GM23338 (cell line): Measurements from ENCODE around the gene GALE. TPM values are rescaled to one million over a fixed set of nuclear protein-coding genes. Genes with fewer than 3 reads are reported as not detected.
A peak's percentile ranks its signal among the peaks of the same experiment; 100 is the strongest.

Experiments used
- ATAC-seq: fragments of 200-7000 bp; cut with Tn5 transposase; 3 replicates; pipeline ENCODE4 v1.9.1; 2020
- DNase-seq: peaks from one replicate; pipeline ENCODE4 v3.0.0-alpha.2; 2015; ENCODE audit warnings: low spot score
- H2AFZ ChIP-seq: fragments of 200-600 bp; sonication (generic); 2 replicates; pipeline ENCODE4 v1.8.0; 2016; ENCODE audit warnings: antibody characterized with exemption, mild to moderate bottlenecking, moderate library complexity
- H3F3A ChIP-seq: fragments of 200-600 bp; sonication (generic); replicated peaks from 2 replicates; pipeline ENCODE4 v1.8.0; 2017; ENCODE audit warnings: antibody characterized with exemption, mixed run types, low read depth
- H3K27ac ChIP-seq: fragments of 200-600 bp; sonication (generic); 2 replicates; pipeline ENCODE4 v1.6.1; 2016; ENCODE audit warnings: low read depth
- H3K27me3 ChIP-seq: fragments of 200-600 bp; sonication (generic); 2 replicates; pipeline ENCODE4 v1.8.0; 2016; ENCODE audit warnings: mild to moderate bottlenecking, mixed run types, moderate library complexity; ENCODE audit not compliant: insufficient read depth
- H3K36me3 ChIP-seq: fragments of 200-600 bp; sonication (generic); 2 replicates; pipeline ENCODE4 v1.8.0; 2016; ENCODE audit warnings: mild to moderate bottlenecking; ENCODE audit not compliant: insufficient read depth
- H3K4me1 ChIP-seq: fragments of 200-600 bp; sonication (generic); 2 replicates; pipeline ENCODE4 v1.8.0; 2016; ENCODE audit warnings: mild to moderate bottlenecking, moderate library complexity; ENCODE audit not compliant: insufficient read depth
- H3K4me2 ChIP-seq: fragments of 200-600 bp; sonication (generic); 2 replicates; pipeline ENCODE4 v1.7.1; 2017; ENCODE audit warnings: mixed run types
- H3K4me3 ChIP-seq: fragments of 200-600 bp; sonication (generic); 2 replicates; pipeline ENCODE4 v1.6.1; 2016; ENCODE audit warnings: mixed run types
- H3K79me2 ChIP-seq: fragments of 200-600 bp; sonication (generic); replicated peaks from 2 replicates; pipeline ENCODE4 v1.8.0; 2017; ENCODE audit warnings: mild to moderate bottlenecking; ENCODE audit not compliant: insufficient read depth
- H3K9me2 ChIP-seq: fragments of 200-600 bp; sonication (generic); 2 replicates; pipeline ENCODE4 v1.8.0; 2017; ENCODE audit not compliant: insufficient read depth
- H4K20me1 ChIP-seq: fragments of 200-600 bp; sonication (generic); replicated peaks from 2 replicates; pipeline ENCODE4 v1.8.0; 2017; ENCODE audit warnings: mild to moderate bottlenecking; ENCODE audit not compliant: insufficient read depth
- H3K27ac Mint-ChIP-seq: 2 replicates; pipeline ENCODE4 v1.8.0; 2020; ENCODE audit warnings: inconsistent platforms, mild to moderate bottlenecking, moderate library complexity, mixed read lengths
- H3K27me3 Mint-ChIP-seq: 3 replicates; pipeline ENCODE4 v1.8.0; 2022; ENCODE audit warnings: low read depth, mild to moderate bottlenecking, moderate library complexity, mixed read lengths, inconsistent platforms; ENCODE audit not compliant: insufficient read depth, poor library complexity
- H3K36me3 Mint-ChIP-seq: 3 replicates; pipeline ENCODE4 v1.8.0; 2021; ENCODE audit warnings: low read depth, mild to moderate bottlenecking, inconsistent platforms, moderate library complexity, mixed read lengths
- H3K4me1 Mint-ChIP-seq: 3 replicates; pipeline ENCODE4 v1.8.0; 2020; ENCODE audit warnings: mild to moderate bottlenecking, inconsistent platforms, mixed read lengths
- H3K4me3 Mint-ChIP-seq: 3 replicates; pipeline ENCODE4 v1.8.0; 2021; ENCODE audit warnings: moderate library complexity, mild to moderate bottlenecking, inconsistent platforms, mixed read lengths
- H3K9me3 Mint-ChIP-seq: 3 replicates; pipeline ENCODE4 v1.8.0; 2020; ENCODE audit warnings: moderate library complexity, mild to moderate bottlenecking, inconsistent platforms, mixed read lengths
- EZH2 ChIP-seq: fragments of 200-600 bp; sonication (generic); IDR thresholded peaks from one replicate; pipeline ENCODE4 v1.8.0; 2017; ENCODE audit warnings: antibody characterized with exemption, mild to moderate bottlenecking, low read depth; ENCODE audit not compliant: unreplicated experiment
- EZH2phosphoT487 ChIP-seq: fragments of 200-600 bp; sonication (generic); IDR thresholded peaks from one replicate; pipeline ENCODE4 v1.8.1; 2018; ENCODE audit warnings: antibody characterized with exemption; ENCODE audit not compliant: unreplicated experiment
- STAT1 ChIP-seq: IDR thresholded peaks from one replicate; pipeline ENCODE4 v1.6.1; 2016; ENCODE audit warnings: antibody characterized with exemption; ENCODE audit not compliant: unreplicated experiment
- polyA plus RNA-seq: library from polyadenylated mRNA; unstranded; fragments of >200 nt; fragmentation: Nextera tagmentation; extraction: Ambion mirVana; gene quantifications from 2 replicates; pipeline ENCODE4 v1.2.1, GENCODE V29; 2016
- total RNA-seq: library from RNA; depleted of rRNA; stranded (reverse); fragments of >200 nt; shearing (Covaris generic); gene quantifications from 2 replicates; pipeline ENCODE4 v1.2.3, GENCODE V29; 2014
- TF ChIP-seq, protein P1 (sequence below): IDR thresholded peaks from 2 replicates; pipeline ENCODE4 v1.6.1; 2016; ENCODE audit warnings: antibody characterized with exemption
- TF ChIP-seq, protein P2 (sequence below): IDR thresholded peaks from one replicate; pipeline ENCODE4 v1.6.1; 2018; ENCODE audit warnings: antibody characterized with exemption; ENCODE audit not compliant: unreplicated experiment
- TF ChIP-seq, protein P3 (sequence below), 2 experiments: fragments of 200-600 bp in 1 of 2; sonication (generic) in 1 of 2; conservative IDR thresholded peaks; 2 replicates each; pipeline versions ENCODE4 v1.5.1 to v1.6.1; 2016 to 2017; ENCODE audit warnings: antibody characterized with exemption in 2 of 2, low read depth in 2 of 2, mild to moderate bottlenecking in 2 of 2, moderate library complexity in 1 of 2

GALE gene
- total and polyA plus RNA-seq, 2 experiments from 2014 or later, result 28.1 to 31.7 TPM

DNA sequence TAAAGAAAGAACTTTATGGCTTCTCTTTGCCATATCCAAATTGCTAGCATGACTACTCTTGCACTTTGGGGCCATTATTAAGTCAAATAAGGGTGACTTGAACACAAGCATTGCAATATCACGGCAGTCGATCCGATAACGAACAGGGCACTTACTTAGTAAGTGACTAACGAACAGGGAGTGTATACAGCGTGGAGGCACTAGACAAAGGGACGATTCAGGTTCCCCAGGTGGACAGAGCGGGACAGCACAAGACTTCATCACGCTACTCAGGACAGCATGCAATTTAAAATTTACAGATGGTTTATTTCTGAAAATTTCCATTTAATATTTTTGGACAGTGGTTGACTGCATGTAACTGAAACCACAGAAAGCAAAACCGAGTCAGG, 27.7 kb downstream of the GALE start:
- Mint-ChIP-seq H3K36me3 (peaks cover 7% of the 10 kb centered on the region; the same call in 2 of the 3 replicates), H3K27me3 (peaks cover 2% of the 10 kb centered on the region), H3K27ac (no peak overlapping the region), H3K4me3 (no peak overlapping the region), H3K9me3 (no peaks in the 10 kb centered on the region), H3K4me1 (0 out of 3 replicates have a peak, but pooled peaks cover 3% of the 10 kb centered on the region)
- Histone ChIP-seq H3K4me3 (no peak overlapping the region), H4K20me1 (no peaks in the 10 kb centered on the region; the same call in none of the 2 replicates), H3F3A (0 out of 2 replicates have a peak, but pooled peaks cover 6% of the 10 kb centered on the region), H3K27ac (no peak overlapping the region), H3K36me3 (peaks cover 3% of the 10 kb centered on the region), H3K27me3 (no peaks in the 10 kb centered on the region), H2AFZ (no peak overlapping the region), H3K9me2 (no peaks in the 10 kb centered on the region), H3K4me2 (no peak overlapping the region), H3K79me2 (peaks cover 21% of the 10 kb centered on the region), H3K4me1 (peaks cover 9% of the 10 kb centered on the region; the same call in 1 of the 2 replicates)
- TF ChIP-seq EZH2phosphoT487 (no peak), STAT1 (no peak), EZH2 (no peak)
- TF ChIP-seq, protein P1, sequence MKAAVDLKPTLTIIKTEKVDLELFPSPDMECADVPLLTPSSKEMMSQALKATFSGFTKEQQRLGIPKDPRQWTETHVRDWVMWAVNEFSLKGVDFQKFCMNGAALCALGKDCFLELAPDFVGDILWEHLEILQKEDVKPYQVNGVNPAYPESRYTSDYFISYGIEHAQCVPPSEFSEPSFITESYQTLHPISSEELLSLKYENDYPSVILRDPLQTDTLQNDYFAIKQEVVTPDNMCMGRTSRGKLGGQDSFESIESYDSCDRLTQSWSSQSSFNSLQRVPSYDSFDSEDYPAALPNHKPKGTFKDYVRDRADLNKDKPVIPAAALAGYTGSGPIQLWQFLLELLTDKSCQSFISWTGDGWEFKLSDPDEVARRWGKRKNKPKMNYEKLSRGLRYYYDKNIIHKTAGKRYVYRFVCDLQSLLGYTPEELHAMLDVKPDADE, result no peak
- ATAC-seq, result no peak
- no peak for DNase-seq

DNA sequence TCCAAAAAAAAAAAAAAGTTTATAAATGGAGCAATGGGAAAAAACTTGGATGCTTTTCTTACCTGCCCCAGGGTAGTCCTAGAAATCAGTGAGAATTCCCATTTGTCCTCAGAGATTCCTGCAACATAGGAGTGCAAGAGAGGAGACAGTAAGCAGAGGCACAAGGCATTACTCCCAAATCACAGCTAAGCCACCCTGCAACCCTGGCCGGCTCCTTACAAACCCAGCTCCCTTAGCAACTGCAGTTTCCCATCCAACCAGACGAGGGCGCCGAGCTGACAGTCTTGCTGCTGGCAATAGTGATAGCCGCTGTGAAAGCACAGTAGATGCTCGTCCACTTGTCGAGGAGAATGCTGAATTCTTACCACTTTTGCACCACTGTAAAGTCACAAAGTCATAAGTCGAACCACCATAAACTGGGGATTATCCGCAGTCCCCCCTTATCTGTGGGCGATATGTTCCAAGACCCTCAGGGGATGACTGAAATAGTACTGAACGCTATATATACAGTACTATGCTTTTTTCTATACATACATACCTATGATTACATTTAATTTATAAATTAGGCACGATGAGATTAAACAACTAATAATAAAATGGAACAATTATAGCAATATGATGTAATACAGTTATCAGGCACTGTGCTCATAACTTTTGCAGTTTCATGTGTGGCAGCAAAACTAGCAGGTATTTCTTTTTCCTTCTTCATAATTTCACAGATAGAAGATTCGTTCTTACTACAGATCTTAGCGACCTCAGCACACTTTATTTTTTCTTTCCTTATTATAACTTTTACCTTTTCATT, 28.3 kb downstream of the GALE start:
- H2AFZ ChIP-seq, result no peak overlapping the region
- peaks cover 15% of the 10 kb centered on the region for H3K79me2 ChIP-seq
- H3K36me3 ChIP-seq, result peaks cover 5% of the 10 kb centered on the region
- DNase-seq (peak; percentile 93), ATAC-seq (peak; percentile 98)
- H4K20me1 ChIP-seq, result no peaks in the 10 kb centered on the region; the same call in none of the 2 replicates
- Mint-ChIP-seq H3K4me1 (0 out of 3 replicates have a peak, but pooled peaks cover 3% of the 10 kb centered on the region), H3K27me3 (peaks cover under 1% of the 10 kb centered on the region), H3K27ac (no peak overlapping the region), H3K36me3 (peaks cover 12% of the 10 kb centered on the region; the same call in 2 of the 3 replicates), H3K4me3 (no peak overlapping the region), H3K9me3 (no peaks in the 10 kb centered on the region)
- H3K27me3 ChIP-seq, result no peaks in the 10 kb centered on the region
- no peak overlapping the region for H3K27ac ChIP-seq
- no peak overlapping the region for H3K4me3 ChIP-seq
- no peak overlapping the region for H3K4me2 ChIP-seq
- no peaks in the 10 kb centered on the region for H3K9me2 ChIP-seq
- 0 out of 2 replicates have a peak, but pooled peaks cover 4% of the 10 kb centered on the region for H3F3A ChIP-seq
- H3K4me1 ChIP-seq, result peaks cover 3% of the 10 kb centered on the region; the same call in 1 of the 2 replicates
- TF ChIP-seq, protein P2, sequence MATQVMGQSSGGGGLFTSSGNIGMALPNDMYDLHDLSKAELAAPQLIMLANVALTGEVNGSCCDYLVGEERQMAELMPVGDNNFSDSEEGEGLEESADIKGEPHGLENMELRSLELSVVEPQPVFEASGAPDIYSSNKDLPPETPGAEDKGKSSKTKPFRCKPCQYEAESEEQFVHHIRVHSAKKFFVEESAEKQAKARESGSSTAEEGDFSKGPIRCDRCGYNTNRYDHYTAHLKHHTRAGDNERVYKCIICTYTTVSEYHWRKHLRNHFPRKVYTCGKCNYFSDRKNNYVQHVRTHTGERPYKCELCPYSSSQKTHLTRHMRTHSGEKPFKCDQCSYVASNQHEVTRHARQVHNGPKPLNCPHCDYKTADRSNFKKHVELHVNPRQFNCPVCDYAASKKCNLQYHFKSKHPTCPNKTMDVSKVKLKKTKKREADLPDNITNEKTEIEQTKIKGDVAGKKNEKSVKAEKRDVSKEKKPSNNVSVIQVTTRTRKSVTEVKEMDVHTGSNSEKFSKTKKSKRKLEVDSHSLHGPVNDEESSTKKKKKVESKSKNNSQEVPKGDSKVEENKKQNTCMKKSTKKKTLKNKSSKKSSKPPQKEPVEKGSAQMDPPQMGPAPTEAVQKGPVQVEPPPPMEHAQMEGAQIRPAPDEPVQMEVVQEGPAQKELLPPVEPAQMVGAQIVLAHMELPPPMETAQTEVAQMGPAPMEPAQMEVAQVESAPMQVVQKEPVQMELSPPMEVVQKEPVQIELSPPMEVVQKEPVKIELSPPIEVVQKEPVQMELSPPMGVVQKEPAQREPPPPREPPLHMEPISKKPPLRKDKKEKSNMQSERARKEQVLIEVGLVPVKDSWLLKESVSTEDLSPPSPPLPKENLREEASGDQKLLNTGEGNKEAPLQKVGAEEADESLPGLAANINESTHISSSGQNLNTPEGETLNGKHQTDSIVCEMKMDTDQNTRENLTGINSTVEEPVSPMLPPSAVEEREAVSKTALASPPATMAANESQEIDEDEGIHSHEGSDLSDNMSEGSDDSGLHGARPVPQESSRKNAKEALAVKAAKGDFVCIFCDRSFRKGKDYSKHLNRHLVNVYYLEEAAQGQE, result no peak
- TF ChIP-seq, protein P3, sequence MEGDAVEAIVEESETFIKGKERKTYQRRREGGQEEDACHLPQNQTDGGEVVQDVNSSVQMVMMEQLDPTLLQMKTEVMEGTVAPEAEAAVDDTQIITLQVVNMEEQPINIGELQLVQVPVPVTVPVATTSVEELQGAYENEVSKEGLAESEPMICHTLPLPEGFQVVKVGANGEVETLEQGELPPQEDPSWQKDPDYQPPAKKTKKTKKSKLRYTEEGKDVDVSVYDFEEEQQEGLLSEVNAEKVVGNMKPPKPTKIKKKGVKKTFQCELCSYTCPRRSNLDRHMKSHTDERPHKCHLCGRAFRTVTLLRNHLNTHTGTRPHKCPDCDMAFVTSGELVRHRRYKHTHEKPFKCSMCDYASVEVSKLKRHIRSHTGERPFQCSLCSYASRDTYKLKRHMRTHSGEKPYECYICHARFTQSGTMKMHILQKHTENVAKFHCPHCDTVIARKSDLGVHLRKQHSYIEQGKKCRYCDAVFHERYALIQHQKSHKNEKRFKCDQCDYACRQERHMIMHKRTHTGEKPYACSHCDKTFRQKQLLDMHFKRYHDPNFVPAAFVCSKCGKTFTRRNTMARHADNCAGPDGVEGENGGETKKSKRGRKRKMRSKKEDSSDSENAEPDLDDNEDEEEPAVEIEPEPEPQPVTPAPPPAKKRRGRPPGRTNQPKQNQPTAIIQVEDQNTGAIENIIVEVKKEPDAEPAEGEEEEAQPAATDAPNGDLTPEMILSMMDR (conservative IDR thresholded peaks at IDR 0.05; ENCODE audit: low read depth in 2 of 2), result peak; percentile 82 to 95
